K562 (cell line): ENCODE data around the gene TOM1L1. TPM values are rescaled to one million over a fixed set of nuclear protein-coding genes. Genes with fewer than 3 reads are reported as not detected.

Experiments used
- DEAF1 ChIP-seq: fragments of 450-650 bp; formaldehyde crosslinking; IDR thresholded peaks from 2 replicates; pipeline ENCODE4 v1.4.0; 2020; ENCODE audit warnings: mild to moderate bottlenecking, moderate library complexity
- E4F1 ChIP-seq: fragments of 250-450 bp; sonication (Bioruptor Pico); IDR thresholded peaks from 2 replicates; pipeline ENCODE4 v1.5.0; 2021; ENCODE audit warnings: mild to moderate bottlenecking, borderline replicate concordance
- ERF ChIP-seq: fragments of 450-650 bp; formaldehyde crosslinking; IDR thresholded peaks from 2 replicates; pipeline ENCODE4 v1.4.0; 2020; ENCODE audit warnings: mild to moderate bottlenecking, mixed read lengths
- GTF3C2 ChIP-seq: IDR thresholded peaks from 3 replicates; pipeline ENCODE4 v1.6.1; 2011; ENCODE audit warnings: borderline replicate concordance, mild to moderate bottlenecking, moderate library complexity; ENCODE audit not compliant: insufficient read length; ENCODE audit errors: extremely low read depth
- HDAC1 ChIP-seq, 2 experiments: fragments of 450-650 bp; IDR thresholded peaks; 2 replicates each; pipeline ENCODE4 v1.6.1; 2016 to 2017; ENCODE audit warnings: inconsistent platforms in 1 of 2, mild to moderate bottlenecking in 1 of 2, moderate library complexity in 1 of 2
- KLF16 ChIP-seq: IDR thresholded peaks from 2 replicates; pipeline ENCODE4 v1.6.1; 2016; ENCODE audit warnings: antibody characterized with exemption
- L3MBTL2 ChIP-seq: fragments of 450-650 bp; IDR thresholded peaks from 2 replicates; pipeline ENCODE4 v1.6.1; 2016; ENCODE audit warnings: mild to moderate bottlenecking, moderate library complexity
- MTF1 ChIP-seq: fragments of 250-450 bp; sonication (Bioruptor Pico); IDR thresholded peaks from 2 replicates; pipeline ENCODE4 v1.9.0; 2021; ENCODE audit warnings: moderate library complexity, mild to moderate bottlenecking, inconsistent platforms, borderline replicate concordance
- POLR2G ChIP-seq: fragments of 200-400 bp; formaldehyde crosslinking; IDR thresholded peaks from 2 replicates; pipeline ENCODE4 v1.6.1; 2017; ENCODE audit warnings: low read depth, mild to moderate bottlenecking, antibody characterized with exemption, low read length, moderate library complexity
- RBBP5 ChIP-seq: fragments of 200-600 bp; sonication (generic); IDR thresholded peaks from 2 replicates; pipeline ENCODE4 v1.6.1; 2012; ENCODE audit warnings: borderline replicate concordance, mild to moderate bottlenecking, low read length, control low read depth, inconsistent platforms; ENCODE audit not compliant: insufficient read depth, poor library complexity, severe bottlenecking
- SETDB1 ChIP-seq: IDR thresholded peaks from one replicate; pipeline ENCODE4 v1.6.1; 2012; ENCODE audit warnings: low read length, control low read depth, inconsistent platforms
- ZKSCAN1 ChIP-seq: fragments of 150-350 bp; IDR thresholded peaks from 2 replicates; pipeline ENCODE4 v1.6.1; 2016; ENCODE audit warnings: low read depth, low read length
- ZNF197 ChIP-seq: fragments of 200-800 bp; sonication (Bioruptor generic); IDR thresholded peaks from 2 replicates; pipeline ENCODE4 v1.6.1; 2016; ENCODE audit warnings: low read depth, missing genetic modification characterization, missing compliant biosample characterization
- polyA plus RNA-seq, 8 experiments: library from polyadenylated mRNA; depleted of rRNA in 4 of 8; stranded (reverse) in 5 of 8; unstranded in 3 of 8; fragments of >200 nt; fragmentation: Nextera tagmentation in 2 of 8; fragmentation: Illumina TruSeq in 1 of 8; extraction: Ambion mirVana in 2 of 8; extraction: Trizol in 1 of 8; gene quantifications; 2 replicates each; pipeline versions ENCODE4 v1.2.1 to v1.2.3, GENCODE V29; 2011 to 2014; ENCODE audit warnings: inconsistent platforms in 1 of 8, missing spikeins in 1 of 8
- total RNA-seq, 7 experiments: library from RNA; depleted of rRNA in 6 of 7; stranded (reverse); fragments of >200 nt in 6 of 7; fragmentation: Illumina TruSeq in 2 of 7; extraction: Trizol in 2 of 7; gene quantifications; 2 replicates each; pipeline versions ENCODE4 v1.2.1 to v1.2.3, GENCODE V29; 2011 to 2021; ENCODE audit warnings: low replicate concordance in 1 of 7
- TF ChIP-seq, protein P1 (sequence below): fragments of 150-350 bp; conservative IDR thresholded peaks from 2 replicates; pipeline ENCODE4 v1.6.1; 2014; ENCODE audit warnings: low read length
- TF ChIP-seq, protein P2 (sequence below): fragments of 450-650 bp; IDR thresholded peaks from 2 replicates; pipeline ENCODE4 v1.6.1; 2016; ENCODE audit warnings: low read depth, mild to moderate bottlenecking, moderate library complexity

TOM1L1 gene
- total and polyA plus RNA-seq, 9 of the 15 experiments (the other 6 are each of a cell fraction or from before 2014, with no cell fraction given): 21.3 to 74.3 (median 31.0) TPM

DNA sequence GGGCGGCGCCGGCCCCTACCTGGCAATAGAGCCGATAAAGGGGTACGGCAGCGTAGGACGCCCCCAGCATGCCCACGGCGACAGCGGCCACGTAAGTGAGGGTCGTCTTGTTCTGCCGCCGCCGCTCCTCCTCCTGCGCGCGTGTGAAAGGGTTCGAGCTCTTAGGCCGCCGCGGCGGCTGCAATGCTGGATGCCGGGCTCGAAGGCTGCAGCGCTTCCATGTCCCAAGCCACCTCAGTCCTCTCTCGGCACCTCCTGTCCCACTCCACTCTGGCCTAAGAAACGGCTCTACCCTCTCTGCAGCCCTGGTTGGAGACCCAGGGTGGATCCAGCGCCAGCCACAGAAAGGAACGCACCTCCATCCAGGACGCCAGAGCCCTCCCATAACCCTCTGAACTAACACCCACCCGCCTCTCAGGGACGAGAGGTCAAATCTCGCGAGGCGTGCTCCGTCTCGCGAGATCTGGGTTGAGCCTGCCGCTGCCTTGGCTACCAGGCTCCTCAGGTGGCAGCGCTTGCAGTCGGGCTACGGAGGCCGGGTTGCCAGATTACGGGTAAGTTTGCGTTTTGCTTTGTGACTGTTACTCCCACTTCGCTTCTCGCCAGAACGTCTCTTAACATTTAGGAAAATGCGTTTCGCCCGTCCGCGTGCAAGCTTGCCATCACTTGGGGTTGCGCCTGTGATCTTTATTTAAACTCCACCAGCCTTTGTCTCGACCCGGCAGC is 67.8 kb downstream of the TOM1L1 start, which contains the start of the genes COX11 and STXBP4 (continued):
- TF ChIP-seq POLR2G (peak; percentile 91), ZNF197 (CRISPR knock-in tag) (no peak), ZKSCAN1 (0 out of 2 replicates have a peak, but pooled peaks have one; percentile 12), KLF16 (peak; percentile 61), DEAF1 (CRISPR knock-in tag) (no peak), GTF3C2 (no peak), SETDB1 (no peak), RBBP5 (peak; percentile 77), MTF1 (no peak), L3MBTL2 (no peak; the same call in 1 of the 2 replicates), HDAC1 (IDR thresholded peaks at IDR 0.05) (peak in 1 of 2 experiments; percentile 39; a peak in 1 of 4 replicates), ERF (CRISPR knock-in tag) (0 out of 2 replicates have a peak, but pooled peaks have one; percentile 31), E4F1 (CRISPR knock-in tag) (no peak)
- TF ChIP-seq, protein P1, sequence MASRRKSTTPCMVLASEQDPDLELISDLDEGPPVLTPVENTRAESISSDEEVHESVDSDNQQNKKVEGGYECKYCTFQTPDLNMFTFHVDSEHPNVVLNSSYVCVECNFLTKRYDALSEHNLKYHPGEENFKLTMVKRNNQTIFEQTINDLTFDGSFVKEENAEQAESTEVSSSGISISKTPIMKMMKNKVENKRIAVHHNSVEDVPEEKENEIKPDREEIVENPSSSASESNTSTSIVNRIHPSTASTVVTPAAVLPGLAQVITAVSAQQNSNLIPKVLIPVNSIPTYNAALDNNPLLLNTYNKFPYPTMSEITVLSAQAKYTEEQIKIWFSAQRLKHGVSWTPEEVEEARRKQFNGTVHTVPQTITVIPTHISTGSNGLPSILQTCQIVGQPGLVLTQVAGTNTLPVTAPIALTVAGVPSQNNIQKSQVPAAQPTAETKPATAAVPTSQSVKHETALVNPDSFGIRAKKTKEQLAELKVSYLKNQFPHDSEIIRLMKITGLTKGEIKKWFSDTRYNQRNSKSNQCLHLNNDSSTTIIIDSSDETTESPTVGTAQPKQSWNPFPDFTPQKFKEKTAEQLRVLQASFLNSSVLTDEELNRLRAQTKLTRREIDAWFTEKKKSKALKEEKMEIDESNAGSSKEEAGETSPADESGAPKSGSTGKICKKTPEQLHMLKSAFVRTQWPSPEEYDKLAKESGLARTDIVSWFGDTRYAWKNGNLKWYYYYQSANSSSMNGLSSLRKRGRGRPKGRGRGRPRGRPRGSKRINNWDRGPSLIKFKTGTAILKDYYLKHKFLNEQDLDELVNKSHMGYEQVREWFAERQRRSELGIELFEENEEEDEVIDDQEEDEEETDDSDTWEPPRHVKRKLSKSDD: peak; percentile 100
- TF ChIP-seq, protein P2, sequence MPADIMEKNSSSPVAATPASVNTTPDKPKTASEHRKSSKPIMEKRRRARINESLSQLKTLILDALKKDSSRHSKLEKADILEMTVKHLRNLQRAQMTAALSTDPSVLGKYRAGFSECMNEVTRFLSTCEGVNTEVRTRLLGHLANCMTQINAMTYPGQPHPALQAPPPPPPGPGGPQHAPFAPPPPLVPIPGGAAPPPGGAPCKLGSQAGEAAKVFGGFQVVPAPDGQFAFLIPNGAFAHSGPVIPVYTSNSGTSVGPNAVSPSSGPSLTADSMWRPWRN: no peak
